OCI-LY7 (cell line): ENCODE results near the gene VEPH1. TPM values are rescaled to one million over a fixed set of nuclear protein-coding genes. Genes with fewer than 3 reads are reported as not detected.
"Not testable (repeated sequence)": the region's sequence is repeated elsewhere in the genome, so short reads cannot be mapped to it uniquely, and the experiment has no call there.

Source experiments
- BruUV-seq: library from RNA; stranded (reverse); fragments of 400-500 nt; replicated peaks from 2 replicates; lab custom pipeline; 2021; lab: Mats Ljungman, UMichigan
- CTCF ChIA-PET: fragments of 300-600 bp; sonication (Branson Sonifier 250); formaldehyde crosslinking; loops from one replicate; lab custom pipeline; 2022; ENCODE audit warnings: antibody characterized with exemption; ENCODE audit not compliant: unreplicated experiment; lab: Charles Lee
- POLR2A ChIA-PET: fragments of 300-600 bp; sonication (Branson Sonifier 250); formaldehyde crosslinking; loops from one replicate; lab custom pipeline; 2022; ENCODE audit warnings: antibody characterized with exemption; lab: Charles Lee
- DNase-seq: peaks from one replicate; pipeline ENCODE4 v3.0.0-alpha.2; 2015; ENCODE audit warnings: low spot score
- H2AFZ ChIP-seq: fragments of 200-600 bp; sonication (generic), shearing (Covaris generic); 2 replicates; pipeline ENCODE4 v1.6.1; 2014; ENCODE audit warnings: mild to moderate bottlenecking, antibody characterized with exemption, low read length, moderate library complexity
- H3K27ac ChIP-seq: fragments of 200-600 bp; sonication (generic); 2 replicates; pipeline ENCODE4 v1.5.1; 2014; ENCODE audit warnings: mixed run types, low read depth, mild to moderate bottlenecking, moderate library complexity, low read length, inconsistent platforms; ENCODE audit not compliant: poor library complexity, severe bottlenecking
- H3K36me3 ChIP-seq: fragments of 200-600 bp; sonication (generic); 2 replicates; pipeline ENCODE4 v1.6.1; 2014; ENCODE audit warnings: mild to moderate bottlenecking, antibody characterized with exemption, low read length, moderate library complexity, mixed read lengths; ENCODE audit not compliant: insufficient read depth
- H3K4me1 ChIP-seq: fragments of 200-600 bp; sonication (generic); 2 replicates; pipeline ENCODE4 v1.5.1; 2014; ENCODE audit warnings: mild to moderate bottlenecking, low read length; ENCODE audit not compliant: insufficient read depth, poor library complexity, severe bottlenecking
- H3K4me2 ChIP-seq: fragments of 200-600 bp; sonication (generic); 2 replicates; pipeline ENCODE4 v1.6.1; 2014; ENCODE audit warnings: mild to moderate bottlenecking, low read length
- H3K4me3 ChIP-seq: fragments of 200-600 bp; sonication (generic); 2 replicates; pipeline ENCODE4 v1.5.1; 2014; ENCODE audit warnings: mild to moderate bottlenecking, low read depth, low read length; ENCODE audit not compliant: poor library complexity, severe bottlenecking
- H3K79me2 ChIP-seq: fragments of 200-600 bp; sonication (generic); 2 replicates; pipeline ENCODE4 v1.6.1; 2016; ENCODE audit warnings: low read depth, mild to moderate bottlenecking, low read length, moderate library complexity, mixed read lengths; ENCODE audit not compliant: insufficient read depth
- H3K9me2 ChIP-seq: fragments of 200-600 bp; sonication (generic); 2 replicates; pipeline ENCODE4 v1.6.1; 2016; ENCODE audit warnings: mild to moderate bottlenecking, low read length, mixed read lengths; ENCODE audit not compliant: insufficient read depth
- H3K9me3 ChIP-seq: fragments of 200-600 bp; sonication (generic); 2 replicates; pipeline ENCODE4 v1.6.1; 2014; ENCODE audit warnings: mild to moderate bottlenecking, mixed run types, low read length, mixed read lengths
- H4K20me1 ChIP-seq: fragments of 200-600 bp; sonication (generic); 2 replicates; pipeline ENCODE4 v1.6.1; 2014; ENCODE audit warnings: mild to moderate bottlenecking, antibody characterized with exemption, low read length, moderate library complexity, mixed read lengths; ENCODE audit not compliant: insufficient read depth
- EZH2phosphoT487 ChIP-seq: fragments of 200-600 bp; sonication (generic); IDR thresholded peaks from 2 replicates; pipeline ENCODE4 v1.6.1; 2018; ENCODE audit warnings: low read depth, borderline replicate concordance, mild to moderate bottlenecking, mixed run types, antibody characterized with exemption, low read length, moderate library complexity, mixed read lengths
- intact Hi-C: fragments of 100-400 bp; cut with micrococcal nuclease; formaldehyde crosslinking; loops from one replicate; pipeline ENCODE4 v1.10.0; 2022; ENCODE audit not compliant: unreplicated experiment
- total RNA-seq, 2 experiments: library from RNA; depleted of rRNA in 1 of 2; stranded (reverse); fragments of >200 nt in 1 of 2; shearing (Covaris generic) in 1 of 2; gene quantifications; 2 replicates each; pipeline ENCODE4 v1.2.3, GENCODE V29; 2014 to 2022
- TF ChIP-seq, protein P1 (sequence below): fragments of 200-600 bp; sonication (generic); conservative IDR thresholded peaks from 2 replicates; pipeline ENCODE4 v1.5.1; 2014; ENCODE audit warnings: mild to moderate bottlenecking, antibody characterized with exemption, low read length, moderate library complexity, mixed read lengths

The VEPH1 gene
- total RNA-seq, 2 experiments from 2014 or later, result not detected

DNA sequence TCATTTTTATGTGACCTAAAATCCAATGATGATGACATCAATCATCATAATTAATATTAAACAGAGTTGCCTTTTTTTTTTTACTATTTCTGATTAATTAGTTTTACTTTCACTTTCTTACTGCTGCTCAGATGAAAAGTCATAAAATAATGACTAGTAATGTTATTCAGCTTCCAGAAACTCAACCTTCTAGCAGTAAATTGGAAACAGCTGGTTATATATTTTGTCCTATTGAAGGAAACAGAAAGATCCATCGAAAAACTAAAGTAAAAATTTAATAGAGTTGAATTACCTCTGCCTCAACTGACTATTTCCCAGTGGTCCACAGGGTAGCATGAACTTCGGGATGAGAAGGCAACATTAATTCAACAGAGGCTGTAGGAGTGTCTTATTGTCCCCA is 173.7 kb downstream of the VEPH1 start:
- Histone ChIP-seq H3K4me1 (no peaks in the 10 kb centered on the region), H2AFZ (no peak overlapping the region), H3K4me3 (no peak overlapping the region), H3K9me3 (no peaks in the 10 kb centered on the region), H3K27ac (no peak overlapping the region), H4K20me1 (no peaks in the 10 kb centered on the region), H3K79me2 (no peaks in the 10 kb centered on the region), H3K9me2 (no peaks in the 10 kb centered on the region), H3K36me3 (no peaks in the 10 kb centered on the region), H3K4me2 (no peak overlapping the region)
- TF ChIP-seq, protein P1, sequence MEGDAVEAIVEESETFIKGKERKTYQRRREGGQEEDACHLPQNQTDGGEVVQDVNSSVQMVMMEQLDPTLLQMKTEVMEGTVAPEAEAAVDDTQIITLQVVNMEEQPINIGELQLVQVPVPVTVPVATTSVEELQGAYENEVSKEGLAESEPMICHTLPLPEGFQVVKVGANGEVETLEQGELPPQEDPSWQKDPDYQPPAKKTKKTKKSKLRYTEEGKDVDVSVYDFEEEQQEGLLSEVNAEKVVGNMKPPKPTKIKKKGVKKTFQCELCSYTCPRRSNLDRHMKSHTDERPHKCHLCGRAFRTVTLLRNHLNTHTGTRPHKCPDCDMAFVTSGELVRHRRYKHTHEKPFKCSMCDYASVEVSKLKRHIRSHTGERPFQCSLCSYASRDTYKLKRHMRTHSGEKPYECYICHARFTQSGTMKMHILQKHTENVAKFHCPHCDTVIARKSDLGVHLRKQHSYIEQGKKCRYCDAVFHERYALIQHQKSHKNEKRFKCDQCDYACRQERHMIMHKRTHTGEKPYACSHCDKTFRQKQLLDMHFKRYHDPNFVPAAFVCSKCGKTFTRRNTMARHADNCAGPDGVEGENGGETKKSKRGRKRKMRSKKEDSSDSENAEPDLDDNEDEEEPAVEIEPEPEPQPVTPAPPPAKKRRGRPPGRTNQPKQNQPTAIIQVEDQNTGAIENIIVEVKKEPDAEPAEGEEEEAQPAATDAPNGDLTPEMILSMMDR, result no peak
- no peak for TF ChIP-seq EZH2phosphoT487
- ChIA-PET CTCF (no interaction called here), POLR2A (interaction anchor here (0.7 to 0.9 kb wide), 2 partner anchors 9 to 23 kb away, joined by 3 read pairs; no protein-coding TSS in a partner anchor)
- intact Hi-C loops, result no loop called here
- no TSS peak for BruUV-seq
- no peak for DNase-seq

GRCh38 chr3:157327837-157328236 is 175.4 kb downstream of the VEPH1 start:
- no peak overlapping the region for H3K4me3 ChIP-seq
- ChIA-PET POLR2A (no interaction called here), CTCF (no interaction called here)
- H4K20me1 ChIP-seq, result no peaks in the 10 kb centered on the region
- no peaks in the 10 kb centered on the region for H3K79me2 ChIP-seq
- H3K27ac ChIP-seq, result no peak overlapping the region
- intact Hi-C loops, result no loop called here
- H3K36me3 ChIP-seq, result no peaks in the 10 kb centered on the region
- no peaks in the 10 kb centered on the region for H3K9me3 ChIP-seq
- no peak for TF ChIP-seq EZH2phosphoT487
- TF ChIP-seq, protein P1, result no peak
- H3K9me2 ChIP-seq, result no peaks in the 10 kb centered on the region
- H2AFZ ChIP-seq, result no peak overlapping the region
- DNase-seq, result no peak
- H3K4me1 ChIP-seq, result no peaks in the 10 kb centered on the region
- BruUV-seq, result no TSS peak
- no peak overlapping the region for H3K4me2 ChIP-seq

GRCh38 chr3:157327018-157327417 is 176.2 kb downstream of the VEPH1 start:
- Histone ChIP-seq H4K20me1 (no peaks in the 10 kb centered on the region), H3K4me2 (no peak overlapping the region), H3K9me2 (no peaks in the 10 kb centered on the region), H2AFZ (no peak overlapping the region), H3K4me1 (no peaks in the 10 kb centered on the region), H3K27ac (no peak overlapping the region), H3K36me3 (no peaks in the 10 kb centered on the region), H3K9me3 (no peaks in the 10 kb centered on the region), H3K79me2 (no peaks in the 10 kb centered on the region), H3K4me3 (no peak overlapping the region)
- POLR2A ChIA-PET, result no interaction called here
- DNase-seq, result no peak
- intact Hi-C loops, result no loop called here
- no TSS peak for BruUV-seq
- CTCF ChIA-PET, result no interaction called here
- TF ChIP-seq, protein P1, result no peak
- TF ChIP-seq EZH2phosphoT487, result no peak

- H2AFZ ChIP-seq, BruUV-seq, H3K4me3 ChIP-seq, H4K20me1 ChIP-seq, intact Hi-C loops, CTCF ChIA-PET, H3K9me3 ChIP-seq, H3K4me1 ChIP-seq, POLR2A ChIA-PET, H3K36me3 ChIP-seq, H3K79me2 ChIP-seq, H3K4me2 ChIP-seq, H3K27ac ChIP-seq, H3K9me2 ChIP-seq, DNase-seq: not testable (repeated sequence)
These were observed 178.3 kb downstream of the VEPH1 start for GRCh38 chr3:157324869-157325268.
